B cell (primary cell): ENCODE results near the gene KCNA4. TPM values are rescaled to one million over a fixed set of nuclear protein-coding genes. Genes with fewer than 3 reads are reported as not detected.

Source experiments
- ATAC-seq: fragments of 200-7000 bp; cut with Tn5 transposase; one replicate; pipeline ENCODE4 v1.10.0; 2021; ENCODE audit warnings: low read depth, mild to moderate bottlenecking, moderate number of reproducible peaks, moderate library complexity
- CTCF ChIA-PET: fragments of 350-600 bp; sonication (Branson Sonifier 250); formaldehyde crosslinking; loops from one replicate; lab custom pipeline; 2021; ENCODE audit warnings: antibody characterized with exemption, inconsistent platforms; lab: Charles Lee
- POLR2A ChIA-PET: fragments of 350-600 bp; sonication (Branson Sonifier 250); formaldehyde crosslinking; loops from one replicate; lab custom pipeline; 2021; ENCODE audit warnings: antibody characterized with exemption; lab: Charles Lee
- DNase-seq: peaks from one replicate; pipeline ENCODE4 v3.0.0; 2013
- H2AFZ ChIP-seq: 2 replicates; pipeline ENCODE4 v1.6.1; 2012; ENCODE audit warnings: mild to moderate bottlenecking, low read depth, low read length; ENCODE audit not compliant: insufficient read depth, poor library complexity, severe bottlenecking
- H3K27ac ChIP-seq, 2 donors: 1 replicate in 1 of 2; 2 replicates in 1 of 2; pipeline ENCODE4 v1.5.1; 2012 to 2013; ENCODE audit warnings: low read length in 2 of 2, mild to moderate bottlenecking in 2 of 2, moderate library complexity in 1 of 2
- H3K27me3 ChIP-seq, 4 experiments: fragments of 200-600 bp in 1 of 4; sonication (generic) in 1 of 4; replicated peaks in 1 of 4; 1 replicate in 2 of 4; 2 replicates in 2 of 4; pipeline versions ENCODE4 v1.6.1 to v1.7.0; 2013 to 2016; ENCODE audit warnings: low read length in 3 of 4, mild to moderate bottlenecking in 2 of 4, mixed read lengths in 1 of 4, moderate library complexity in 1 of 4; ENCODE audit not compliant: insufficient read depth in 4 of 4, control insufficient read depth in 3 of 4; ENCODE audit errors: control extremely low read depth in 1 of 4
- H3K36me3 ChIP-seq, 2 experiments: replicated peaks in 1 of 2; 1 replicate in 1 of 2; 2 replicates in 1 of 2; pipeline versions ENCODE4 v1.6.1 to v1.7.1; 2013; ENCODE audit warnings: low read length in 1 of 2; ENCODE audit not compliant: insufficient read depth in 2 of 2, control insufficient read depth in 1 of 2; ENCODE audit errors: control extremely low read depth in 1 of 2, extremely low read depth in 1 of 2
- H3K4me1 ChIP-seq, 2 donors: fragments of 200-600 bp in 1 of 2; sonication (generic) in 1 of 2; 1 replicate in 1 of 2; 2 replicates in 1 of 2; pipeline versions ENCODE4 v1.5.1 to v1.6.1; 2013 to 2017; ENCODE audit warnings: low read length in 2 of 2; ENCODE audit not compliant: control insufficient read depth in 2 of 2, insufficient read depth in 2 of 2
- H3K4me2 ChIP-seq: replicated peaks from 2 replicates; pipeline ENCODE3; 2012; ENCODE audit warnings: mild to moderate bottlenecking, low read depth, low read length; ENCODE audit not compliant: poor library complexity, severe bottlenecking
- H3K4me3 ChIP-seq, 5 experiments: fragments of 200-600 bp in 1 of 5; sonication (generic) in 1 of 5; 1 replicate in 3 of 5; 2 replicates in 2 of 5; pipeline versions ENCODE4 v1.5.1 to v1.7.0; 2011 to 2016; ENCODE audit warnings: low read length in 4 of 5, mild to moderate bottlenecking in 4 of 5, low read depth in 2 of 5, control low read depth in 1 of 5, moderate library complexity in 1 of 5; ENCODE audit not compliant: insufficient read depth in 1 of 5; ENCODE audit errors: control extremely low read depth in 1 of 5, extremely low read depth in 1 of 5
- H3K79me2 ChIP-seq: fragments of 200-600 bp; sonication (generic); one replicate; pipeline ENCODE4 v1.6.0; 2016; ENCODE audit warnings: low read length; ENCODE audit not compliant: control insufficient read depth, insufficient read depth
- H3K9ac ChIP-seq: fragments of 200-600 bp; sonication (generic); 2 replicates; pipeline ENCODE4 v1.6.1; 2017; ENCODE audit warnings: mild to moderate bottlenecking, low read length, moderate library complexity
- H3K9me3 ChIP-seq, 3 donors: one replicate each; pipeline versions ENCODE4 v1.6.1 to v1.7.1; 2013; ENCODE audit warnings: low read length in 2 of 3; ENCODE audit not compliant: control insufficient read depth in 2 of 3, insufficient read depth in 1 of 3; ENCODE audit errors: control extremely low read depth in 1 of 3
- H4K20me1 ChIP-seq: 2 replicates; pipeline ENCODE4 v1.6.0; 2012; ENCODE audit warnings: mild to moderate bottlenecking, low read length; ENCODE audit not compliant: insufficient read depth, control insufficient read depth, poor library complexity, severe bottlenecking
- H3K27ac Mint-ChIP-seq: one replicate; pipeline ENCODE4 v1.8.0; 2021; ENCODE audit warnings: mixed read lengths
- H3K27me3 Mint-ChIP-seq: one replicate; pipeline ENCODE4 v1.8.0; 2021; ENCODE audit warnings: mixed read lengths
- H3K4me1 Mint-ChIP-seq: one replicate; pipeline ENCODE4 v1.8.0; 2021; ENCODE audit warnings: mixed read lengths
- H3K4me3 Mint-ChIP-seq: one replicate; pipeline ENCODE4 v1.8.0; 2021; ENCODE audit warnings: mixed read lengths
- H3K9me3 Mint-ChIP-seq: one replicate; pipeline ENCODE4 v1.8.0; 2022; ENCODE audit warnings: mixed read lengths; ENCODE audit not compliant: insufficient read depth
- CTCF ChIP-seq: fragments of 200-600 bp; IDR thresholded peaks from one replicate; pipeline ENCODE4 v1.8.0; 2022; ENCODE audit warnings: antibody characterized with exemption, mild to moderate bottlenecking
- EZH2 ChIP-seq: IDR thresholded peaks from 2 replicates; pipeline ENCODE4 v1.6.1; 2012; ENCODE audit warnings: borderline replicate concordance, low read depth, mild to moderate bottlenecking, moderate library complexity, low read length; ENCODE audit not compliant: insufficient read depth, poor library complexity, severe bottlenecking
- WGBS: methylation state at CpG from one replicate; pipeline ENCODE4 v1.1.5; 2013; ENCODE audit warnings: missing lambda C conversion rate; ENCODE audit not compliant: insufficient coverage; 5-methylcytosine and 5-hydroxymethylcytosine counted together
- intact Hi-C: fragments of 100-400 bp; cut with micrococcal nuclease; formaldehyde crosslinking; loops from one replicate; pipeline ENCODE4 v1.10.0; 2022
- polyA plus RNA-seq: library from polyadenylated mRNA; depleted of rRNA; stranded (reverse); fragments of >200 nt; gene quantifications from 2 replicates; pipeline ENCODE4 v1.2.3, GENCODE V29; 2012
- total RNA-seq, 2 donors: library from RNA; stranded (reverse); fragments of 120-200 nt in 1 of 2; gene quantifications; 1 replicate in 1 of 2; 2 replicates in 1 of 2; pipeline versions ENCODE4 v1.2.3 to v1.2.4, GENCODE V29; 2013 to 2022

KCNA4 gene
- total and polyA plus RNA-seq, 2 donors (not counting 1 experiment from before 2014, with no cell fraction given): not detected

GRCh38 chr11:30009060-30009459 lies 7.8 kb downstream of the KCNA4 start:
- no peak overlapping the region for H3K27ac ChIP-seq
- no peaks in the 10 kb centered on the region for H3K79me2 ChIP-seq
- H3K4me3 ChIP-seq: no peak overlapping the region
- Mint-ChIP-seq H3K27me3 (no peaks in the 10 kb centered on the region), H3K4me3 (no peak overlapping the region), H3K9me3 (no peaks in the 10 kb centered on the region), H3K4me1 (no peaks in the 10 kb centered on the region), H3K27ac (no peak overlapping the region)
- H3K9me3 ChIP-seq: peaks cover 0 to 14% (median 0%) of the 10 kb centered on the region in 3 donors
- ATAC-seq (no peak), DNase-seq (no peak)
- TF ChIP-seq CTCF (no peak), EZH2 (no peak)
- no peak overlapping the region for H2AFZ ChIP-seq
- H3K9ac ChIP-seq: no peak overlapping the region
- WGBS: no CpG with 5 or more reads among the region's 3 CpGs
- H3K4me2 ChIP-seq: no peak overlapping the region
- CTCF ChIA-PET: no interaction called here
- intact Hi-C loops: no loop called here
- no peaks in the 10 kb centered on the region for H3K4me1 ChIP-seq
- no peaks in the 10 kb centered on the region for H4K20me1 ChIP-seq
- POLR2A ChIA-PET: no interaction called here
- H3K36me3 ChIP-seq: no peaks in the 10 kb centered on the region
- no peaks in the 10 kb centered on the region for H3K27me3 ChIP-seq

GRCh38 chr11:30006876-30007275 lies 10.0 kb downstream of the KCNA4 start:
- Histone ChIP-seq H2AFZ (no peak overlapping the region), H3K27me3 (no peaks in the 10 kb centered on the region), H3K4me3 (no peak overlapping the region), H3K9ac (no peak overlapping the region), H3K4me2 (no peak overlapping the region), H4K20me1 (no peaks in the 10 kb centered on the region), H3K36me3 (no peaks in the 10 kb centered on the region), H3K27ac (no peak overlapping the region), H3K4me1 (no peaks in the 10 kb centered on the region), H3K79me2 (no peaks in the 10 kb centered on the region), H3K9me3 (peaks cover 0 to 8% (median 0%) of the 10 kb centered on the region in 3 donors)
- H3K27me3 Mint-ChIP-seq: no peaks in the 10 kb centered on the region
- no peak overlapping the region for H3K27ac Mint-ChIP-seq
- no peak overlapping the region for H3K4me3 Mint-ChIP-seq
- no peaks in the 10 kb centered on the region for H3K4me1 Mint-ChIP-seq
- H3K9me3 Mint-ChIP-seq: no peaks in the 10 kb centered on the region
- no peak for TF ChIP-seq EZH2
- TF ChIP-seq CTCF: no peak
- WGBS: 100% methylated on average over 1 of the region's 4 CpGs
- ChIA-PET CTCF (no interaction called here), POLR2A (no interaction called here)
- ATAC-seq (no peak), DNase-seq (no peak)
- intact Hi-C loops: no loop called here
